Osteocyte (in vitro differentiated cells): Measurements from ENCODE around the gene RTP2. TPM values are rescaled to one million over a fixed set of nuclear protein-coding genes. Genes with fewer than 3 reads are reported as not detected.

Source experiments
- DNase-seq: peaks from one replicate; pipeline ENCODE4 v3.0.0; 2021; ENCODE audit warnings: mixed read lengths; ENCODE audit not compliant: unreplicated experiment; ENCODE audit errors: extremely low spot score
- H3K27ac Mint-ChIP-seq: one replicate; pipeline ENCODE4 v1.8.0; 2021; ENCODE audit warnings: mild to moderate bottlenecking, mixed read lengths; ENCODE audit not compliant: unreplicated experiment
- H3K27me3 Mint-ChIP-seq: one replicate; pipeline ENCODE4 v1.8.0; 2021; ENCODE audit warnings: mixed read lengths; ENCODE audit not compliant: unreplicated experiment
- H3K36me3 Mint-ChIP-seq: one replicate; pipeline ENCODE4 v1.8.0; 2021; ENCODE audit warnings: mixed read lengths; ENCODE audit not compliant: unreplicated experiment
- H3K4me1 Mint-ChIP-seq: one replicate; pipeline ENCODE4 v1.8.0; 2021; ENCODE audit warnings: mixed read lengths; ENCODE audit not compliant: unreplicated experiment
- H3K4me3 Mint-ChIP-seq: one replicate; pipeline ENCODE4 v1.8.0; 2021; ENCODE audit warnings: mild to moderate bottlenecking, moderate library complexity, mixed read lengths; ENCODE audit not compliant: unreplicated experiment
- H3K9me3 Mint-ChIP-seq: one replicate; pipeline ENCODE4 v1.8.0; 2021; ENCODE audit warnings: mixed read lengths; ENCODE audit not compliant: unreplicated experiment
- CTCF ChIP-seq: fragments of 200-600 bp; sonication (generic); IDR thresholded peaks from 2 replicates; pipeline ENCODE4 v1.5.0; 2021; ENCODE audit warnings: antibody characterized with exemption, mild to moderate bottlenecking, moderate library complexity
- long read RNA-seq: library from polyadenylated mRNA; unstranded; transcript quantifications from one replicate; pipeline ENCODE4 v2.0.0, GENCODE V29; 2021
- total RNA-seq: library from RNA; stranded (reverse); gene quantifications from 2 replicates; pipeline ENCODE4 v1.2.1, GENCODE V29; 2021

RTP2 gene
- not detected in 2 replicates for total RNA-seq
- long read RNA-seq = 0 reads

- no peaks in the 10 kb centered on the region for H3K9me3 Mint-ChIP-seq
- no peak within 1 kb of the TSS for H3K4me3 Mint-ChIP-seq
- H3K27ac Mint-ChIP-seq = peak within 1 kb of the TSS; percentile 52
- no peak for DNase-seq
- H3K27me3 Mint-ChIP-seq = peaks cover 3% of the 10 kb centered on the region
- no peaks in the 10 kb centered on the region for H3K36me3 Mint-ChIP-seq
- peaks cover 11% of the 10 kb centered on the region for H3K4me1 Mint-ChIP-seq
- no peak for TF ChIP-seq CTCF
Observed at GRCh38 chr3:187702507-187703033, at the start of gene RTP2. Gene RTP2 (minus strand): TSS chr3:187702557. CDS start chr3:187702128, 429 bp downstream.

GRCh38 chr3:187750513-187751123, 48.3 kb upstream of the RTP2 start:
- peak overlapping the region; percentile 73 for H3K27ac Mint-ChIP-seq
- no peaks in the 10 kb centered on the region for H3K9me3 Mint-ChIP-seq
- peak overlapping the region; percentile 64 for H3K4me3 Mint-ChIP-seq
- no peaks in the 10 kb centered on the region for H3K27me3 Mint-ChIP-seq
- TF ChIP-seq CTCF = no peak
- H3K36me3 Mint-ChIP-seq = no peaks in the 10 kb centered on the region
- no peak for DNase-seq
- peaks cover 45% of the 10 kb centered on the region for H3K4me1 Mint-ChIP-seq

GRCh38 chr3:187750006-187750512, 47.7 kb upstream of the RTP2 start:
- Mint-ChIP-seq H3K4me3 (peak overlapping the region; percentile 64), H3K27ac (peak overlapping the region; percentile 73), H3K27me3 (no peaks in the 10 kb centered on the region), H3K4me1 (peaks cover 45% of the 10 kb centered on the region), H3K36me3 (no peaks in the 10 kb centered on the region), H3K9me3 (no peaks in the 10 kb centered on the region)
- no peak for TF ChIP-seq CTCF
- DNase-seq = no peak

GRCh38 chr3:187748050-187748481, 45.7 kb upstream of the RTP2 start:
- Mint-ChIP-seq H3K4me1 (peaks cover 45% of the 10 kb centered on the region), H3K9me3 (no peaks in the 10 kb centered on the region), H3K36me3 (no peaks in the 10 kb centered on the region), H3K4me3 (peak overlapping the region; percentile 46), H3K27me3 (no peaks in the 10 kb centered on the region), H3K27ac (peak overlapping the region; percentile 55)
- peak; percentile 95 for DNase-seq
- peak; percentile 96 for TF ChIP-seq CTCF

GRCh38 chr3:187747506-187747905, 45.1 kb upstream of the RTP2 start:
- no peak for DNase-seq
- Mint-ChIP-seq H3K27me3 (no peaks in the 10 kb centered on the region), H3K27ac (peak overlapping the region; percentile 100), H3K9me3 (no peaks in the 10 kb centered on the region), H3K4me3 (no peak overlapping the region), H3K36me3 (no peaks in the 10 kb centered on the region), H3K4me1 (peaks cover 50% of the 10 kb centered on the region)
- no peak for TF ChIP-seq CTCF
